ENCODE results near the gene SLC18B1.

- TF ChIP-seq JUN (IDR thresholded peaks at IDR 0.05; ENCODE audit: low read depth, low read length) = no peak
- TF ChIP-seq POLR2A (IDR thresholded peaks at IDR 0.05; ENCODE audit: control extremely low read depth in 1 of 2, low read depth in 2 of 2, low read length in 2 of 2) = no peak
- TF ChIP-seq CTCF (IDR thresholded peaks at IDR 0.05; ENCODE audit: control extremely low read depth in 1 of 3, insufficient read depth in 1 of 3, low read depth in 1 of 3, low read length in 3 of 3) = peak; percentile 74 to 83 (median 79); a peak in 3 of 4 replicates
- no peak for TF ChIP-seq POLR2AphosphoS5 (IDR thresholded peaks at IDR 0.05; ENCODE audit: low read depth, low read length)
- TF ChIP-seq CEBPB (IDR thresholded peaks at IDR 0.05; ENCODE audit: low read depth, low read length) = no peak
- TF ChIP-seq CREB1 (IDR thresholded peaks at IDR 0.05) = no peak
- no peak for TF ChIP-seq TCF12 (IDR thresholded peaks at IDR 0.05; ENCODE audit: low read depth, low read length)
- TF ChIP-seq RAD21 (IDR thresholded peaks at IDR 0.05 in 1 of 2, conservative IDR thresholded peaks at IDR 0.05 in 1 of 2; ENCODE audit: low read depth in 2 of 2, low read length in 2 of 2) = peak; percentile 75 to 82
- no peak for TF ChIP-seq CBX8 (IDR thresholded peaks at IDR 0.05; ENCODE audit: borderline replicate concordance, low read depth, low read length)
Measured at GRCh38 chr6:132768051-132768517, 30.4 kb downstream of the SLC18B1 start.

All from H1 (cell line).